Epithelial cell of esophagus (primary cell): ENCODE measurements around the gene ELOA2.
"Not testable (repeated sequence)": the region's sequence is repeated elsewhere in the genome, so short reads cannot be mapped to it uniquely, and the experiment has no call there.

Experiments
- DNase-seq: peaks from one replicate; pipeline ENCODE4 v3.0.0; 2010; ENCODE audit warnings: low read depth
- H3K4me3 ChIP-seq: 2 replicates; pipeline ENCODE4 v1.5.1; 2011; ENCODE audit warnings: mild to moderate bottlenecking, low read length, control low read depth
- TF ChIP-seq, protein P1 (sequence below): IDR thresholded peaks from 2 replicates; pipeline ENCODE4 v1.5.1; 2011; ENCODE audit warnings: low read depth, mild to moderate bottlenecking, low read length, control low read depth, inconsistent platforms; ENCODE audit not compliant: insufficient read depth; ENCODE audit errors: missing control alignments

The ELOA2 gene

DNA sequence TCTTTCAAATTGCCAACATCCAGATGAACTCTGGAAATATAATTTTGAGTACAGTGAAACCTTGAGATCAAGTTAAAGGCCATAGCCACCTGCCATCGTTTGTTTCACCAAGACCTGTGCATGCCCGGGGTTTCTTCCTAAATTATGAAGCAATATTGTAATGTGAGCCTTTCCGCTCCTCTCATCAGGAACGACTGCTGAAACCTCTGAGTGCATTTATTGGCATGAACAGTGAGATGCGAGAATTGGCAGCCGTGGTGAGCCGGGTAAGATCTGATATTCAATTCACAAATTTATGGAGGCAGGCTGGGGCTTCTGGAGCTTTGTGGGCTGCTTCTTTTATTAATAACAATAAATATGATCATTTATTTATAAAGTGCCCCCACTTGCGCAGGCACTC, 27.7 kb upstream of the ELOA2 start:
- DNase-seq, result no peak
- TF ChIP-seq, protein P1, sequence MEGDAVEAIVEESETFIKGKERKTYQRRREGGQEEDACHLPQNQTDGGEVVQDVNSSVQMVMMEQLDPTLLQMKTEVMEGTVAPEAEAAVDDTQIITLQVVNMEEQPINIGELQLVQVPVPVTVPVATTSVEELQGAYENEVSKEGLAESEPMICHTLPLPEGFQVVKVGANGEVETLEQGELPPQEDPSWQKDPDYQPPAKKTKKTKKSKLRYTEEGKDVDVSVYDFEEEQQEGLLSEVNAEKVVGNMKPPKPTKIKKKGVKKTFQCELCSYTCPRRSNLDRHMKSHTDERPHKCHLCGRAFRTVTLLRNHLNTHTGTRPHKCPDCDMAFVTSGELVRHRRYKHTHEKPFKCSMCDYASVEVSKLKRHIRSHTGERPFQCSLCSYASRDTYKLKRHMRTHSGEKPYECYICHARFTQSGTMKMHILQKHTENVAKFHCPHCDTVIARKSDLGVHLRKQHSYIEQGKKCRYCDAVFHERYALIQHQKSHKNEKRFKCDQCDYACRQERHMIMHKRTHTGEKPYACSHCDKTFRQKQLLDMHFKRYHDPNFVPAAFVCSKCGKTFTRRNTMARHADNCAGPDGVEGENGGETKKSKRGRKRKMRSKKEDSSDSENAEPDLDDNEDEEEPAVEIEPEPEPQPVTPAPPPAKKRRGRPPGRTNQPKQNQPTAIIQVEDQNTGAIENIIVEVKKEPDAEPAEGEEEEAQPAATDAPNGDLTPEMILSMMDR, result no peak
- no peak overlapping the region for H3K4me3 ChIP-seq

DNA sequence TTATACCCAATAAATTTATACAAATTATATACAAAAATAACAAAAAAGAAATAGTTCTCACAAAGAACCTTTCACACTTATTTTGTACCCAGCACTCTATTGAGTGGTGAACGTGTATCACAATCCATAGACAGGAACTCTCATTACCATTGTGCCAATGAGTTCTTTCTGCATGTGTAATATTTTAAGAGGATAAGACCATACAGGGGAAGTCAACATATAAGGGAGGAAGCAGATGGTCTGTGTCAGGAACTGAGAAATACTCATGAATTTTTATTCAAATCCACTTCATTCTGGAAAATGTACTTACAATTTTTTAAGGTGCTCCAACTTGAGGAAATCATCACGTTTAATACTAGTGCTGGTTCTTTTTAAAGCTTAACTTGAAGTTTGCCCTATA, 27.1 kb upstream of the ELOA2 start:
- no peak overlapping the region for H3K4me3 ChIP-seq
- TF ChIP-seq, protein P1, result no peak
- DNase-seq, result no peak

DNA sequence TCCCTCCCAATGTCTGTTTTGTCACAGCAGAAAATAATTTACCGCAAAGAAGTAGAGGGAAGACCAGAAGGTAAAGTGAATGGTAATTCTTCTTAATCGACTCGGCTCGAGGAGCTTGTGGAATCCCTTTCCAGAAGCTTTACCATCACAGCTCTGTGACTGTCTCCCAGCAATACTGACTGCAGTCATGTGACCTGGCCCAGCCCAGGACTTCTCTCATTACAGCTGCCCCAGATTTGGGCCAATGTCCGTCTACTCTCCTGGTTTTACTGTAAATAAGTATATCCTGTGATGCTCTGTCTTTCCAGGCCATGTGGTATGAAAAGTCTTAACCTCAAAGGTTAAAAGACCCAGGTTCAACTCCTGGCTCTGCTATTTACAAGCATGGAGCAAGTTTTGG, 18.9 kb upstream of the ELOA2 start:
- H3K4me3 ChIP-seq, result no peak overlapping the region
- DNase-seq, result no peak
- TF ChIP-seq, protein P1, result no peak

DNA sequence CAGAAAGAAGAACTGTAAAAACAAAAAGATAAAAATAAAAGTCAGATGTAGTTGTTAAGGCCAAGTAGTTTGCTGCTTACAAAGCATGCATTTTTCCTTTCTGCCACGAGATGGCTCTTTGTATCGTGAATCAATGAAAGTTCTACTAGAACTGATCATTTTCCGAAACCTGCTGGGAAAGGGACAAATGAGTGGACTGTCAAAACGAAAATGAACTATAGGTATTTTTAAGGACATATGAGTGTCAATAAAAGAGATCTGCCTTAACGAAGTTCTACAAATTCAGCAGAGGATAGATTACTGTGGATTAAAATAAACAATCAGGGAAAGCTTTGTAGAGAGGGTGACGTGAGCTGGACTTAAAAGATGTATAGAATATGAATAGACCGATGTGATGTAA, 15.0 kb upstream of the ELOA2 start:
- DNase-seq, result peak; percentile 63
- TF ChIP-seq, protein P1, result peak; percentile 73
- H3K4me3 ChIP-seq, result no peak overlapping the region

DNA sequence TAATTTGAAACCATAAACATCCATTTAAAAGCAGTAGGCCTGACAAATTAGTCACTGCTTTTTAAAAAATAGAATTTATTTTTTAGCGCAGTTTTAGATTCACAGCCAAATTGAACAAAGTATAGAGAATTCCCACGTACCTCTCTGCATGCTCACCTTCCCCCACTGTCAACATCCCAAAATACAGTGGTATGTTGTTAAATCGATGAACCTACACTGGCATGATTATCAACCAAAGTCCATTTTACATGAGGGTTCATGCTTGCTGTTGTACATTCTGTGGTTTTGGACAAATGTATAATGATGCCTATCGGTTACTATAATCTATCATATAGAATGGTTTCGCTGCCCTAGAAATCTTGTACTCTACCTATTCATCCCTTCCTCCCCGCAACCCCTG, 5.6 kb upstream of the ELOA2 start:
- TF ChIP-seq, protein P1, result no peak
- H3K4me3 ChIP-seq, result no peak overlapping the region
- DNase-seq, result no peak

DNA sequence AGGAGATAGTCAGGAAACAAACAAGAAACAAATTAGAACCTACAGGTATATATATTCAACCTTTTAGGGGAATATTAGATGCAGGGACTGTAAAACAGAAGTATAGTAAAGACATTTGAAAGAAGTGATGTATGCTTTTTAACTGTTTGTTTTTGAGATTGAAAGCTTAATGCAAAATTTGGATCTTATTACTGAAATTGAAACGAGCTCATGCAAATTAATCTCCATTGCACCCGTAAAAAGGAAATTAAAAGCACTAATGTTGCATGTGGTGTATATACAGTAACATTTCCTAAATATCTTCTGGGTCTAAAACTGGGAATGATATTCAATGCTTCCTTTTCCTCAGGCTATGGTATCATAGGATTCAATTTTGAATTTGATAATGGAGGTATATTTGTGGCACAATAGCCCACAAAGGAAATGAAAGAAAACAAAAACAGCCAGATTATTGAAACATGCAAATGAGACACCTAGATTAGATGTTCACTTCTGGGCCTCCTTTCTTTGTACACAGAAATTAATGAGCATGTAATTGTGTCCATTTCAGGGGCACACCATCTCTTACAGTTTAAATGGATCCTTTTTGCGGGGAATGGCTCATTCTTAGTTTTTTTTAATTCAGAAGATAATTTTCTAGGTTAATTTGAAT, 1.6 kb upstream of the ELOA2 start:
- TF ChIP-seq, protein P1, result no peak
- H3K4me3 ChIP-seq, result no peak overlapping the region
- no peak for DNase-seq

DNA sequence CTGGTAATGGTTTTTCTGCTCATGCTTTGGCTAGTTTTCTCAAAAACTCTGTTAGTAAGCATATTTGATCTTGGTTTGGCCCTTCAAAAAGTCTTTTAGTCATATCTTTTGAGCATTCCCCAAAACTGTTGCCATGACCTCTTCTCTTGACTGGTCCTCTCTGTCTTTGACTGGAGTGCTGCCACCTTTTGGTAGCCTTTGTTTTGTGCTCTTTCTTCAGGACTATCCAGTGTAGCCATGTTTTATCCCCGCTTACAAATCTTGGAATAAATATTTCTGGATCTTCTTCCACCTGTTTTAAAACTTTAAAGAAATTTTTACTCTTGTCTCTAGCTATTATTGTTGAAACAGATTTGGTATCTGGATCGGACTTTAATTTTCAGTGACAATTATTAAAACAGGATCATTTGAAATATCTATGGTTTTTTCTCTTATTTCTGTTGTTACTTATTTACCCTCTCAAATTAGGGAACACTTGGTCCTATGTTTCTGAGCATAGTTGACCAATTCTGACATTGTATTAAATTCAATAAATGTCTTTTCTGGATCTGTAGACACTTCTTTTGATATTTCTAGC, 965 bp upstream of the ELOA2 start:
- DNase-seq, result peak; percentile 38
- TF ChIP-seq, protein P1, result peak; percentile 50

DNA sequence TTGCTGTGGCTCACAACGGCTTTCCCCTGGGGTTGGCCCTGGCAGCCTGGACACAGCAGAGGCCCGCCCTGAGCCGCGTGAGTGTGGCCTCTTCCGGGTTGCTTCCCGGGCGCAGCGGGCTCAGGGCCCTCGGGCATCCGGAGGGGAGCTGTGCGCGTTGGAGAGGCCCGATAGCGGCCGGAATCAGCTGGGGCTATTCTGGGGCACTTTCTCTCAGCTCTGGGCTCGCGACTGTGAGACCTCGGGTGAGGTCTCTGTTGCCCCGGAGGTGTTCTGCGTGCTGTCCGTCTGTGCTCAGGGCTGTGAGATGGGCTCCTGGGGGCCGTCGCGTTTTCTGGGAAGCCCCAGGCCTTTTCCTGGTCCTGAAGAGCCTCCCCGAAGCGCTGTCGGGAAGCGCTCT, 830 bp downstream of the ELOA2 start:
- not testable (repeated sequence) for H3K4me3 ChIP-seq, DNase-seq

More for the DNA sequence above, 965 bp upstream of the ELOA2 start:
- H3K4me3 ChIP-seq, result no peak overlapping the region
